Upper lobe of left lung (tissue), 4 donors: Measurements from ENCODE around the gene CLTCL1.

ENCODE experiments used
- EP300 ChIP-seq, 4 donors: sonication (generic); formaldehyde crosslinking; IDR thresholded peaks; one replicate each; pipeline ENCODE4 v1.5.1; 2017; ENCODE audit warnings: antibody characterized with exemption in 4 of 4, control low read depth in 2 of 4
- POLR2A ChIP-seq, 4 donors: fragments of 450-650 bp; IDR thresholded peaks; one replicate each; pipeline ENCODE4 v1.5.1; 2016 to 2017; ENCODE audit warnings: antibody characterized with exemption in 4 of 4, mild to moderate bottlenecking in 2 of 4
- POLR2AphosphoS5 ChIP-seq, 2 donors: sonication (generic); formaldehyde crosslinking; IDR thresholded peaks; one replicate each; pipeline ENCODE4 v1.5.1; 2017; ENCODE audit warnings: antibody characterized with exemption in 2 of 2
- TF ChIP-seq, protein P1 (sequence below), 6 experiments: fragments of 450-650 bp in 4 of 6; fragments of 200-600 bp in 2 of 6; sonication (generic) in 2 of 6; IDR thresholded peaks; one replicate each; pipeline ENCODE4 v1.5.1; 2016 to 2019; ENCODE audit warnings: antibody characterized with exemption in 6 of 6

DNA sequence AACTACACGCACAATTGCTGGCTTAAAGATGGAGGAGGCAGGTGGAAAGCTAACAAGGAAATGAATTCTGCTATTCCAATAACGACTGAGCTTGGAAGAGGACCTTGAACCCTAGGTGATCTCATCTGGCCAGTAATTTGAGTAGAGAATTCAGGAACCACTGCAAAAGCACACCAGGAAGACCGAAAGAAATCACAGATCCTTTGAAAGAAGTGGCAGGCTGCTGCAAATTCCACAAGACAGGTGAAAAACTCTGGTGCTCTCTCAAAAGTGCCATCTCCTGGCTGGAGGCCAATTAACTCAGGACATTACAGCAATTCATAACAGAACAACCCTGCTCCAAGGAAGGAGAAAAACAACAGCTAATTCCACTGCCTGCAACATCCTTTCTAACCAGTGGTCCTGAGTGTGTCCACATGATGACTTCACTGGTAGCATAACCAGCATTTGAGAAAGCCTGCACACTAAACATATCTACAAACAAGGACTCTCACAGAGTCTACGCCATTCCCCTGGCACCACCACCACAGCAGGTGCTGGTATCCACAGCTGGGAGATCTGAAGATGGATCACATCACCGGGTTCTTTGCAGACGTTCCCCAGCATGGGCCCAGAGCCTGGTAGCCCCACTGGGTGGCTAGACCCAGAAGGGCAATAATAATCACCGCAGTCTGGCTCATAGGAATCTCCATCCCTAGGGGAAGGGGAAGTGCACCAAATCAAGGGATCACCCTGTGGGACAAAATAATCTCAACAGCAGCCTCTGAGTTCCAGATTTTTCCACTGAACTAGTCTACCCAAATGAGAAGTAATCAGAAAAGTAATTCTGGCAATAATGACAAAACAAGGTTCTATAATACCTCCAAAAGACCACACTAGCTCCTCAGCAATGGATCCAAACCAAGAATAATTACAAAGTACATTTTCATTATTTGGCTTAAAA lies 44.9 kb upstream of the CLTCL1 start:
- TF ChIP-seq, protein P1, sequence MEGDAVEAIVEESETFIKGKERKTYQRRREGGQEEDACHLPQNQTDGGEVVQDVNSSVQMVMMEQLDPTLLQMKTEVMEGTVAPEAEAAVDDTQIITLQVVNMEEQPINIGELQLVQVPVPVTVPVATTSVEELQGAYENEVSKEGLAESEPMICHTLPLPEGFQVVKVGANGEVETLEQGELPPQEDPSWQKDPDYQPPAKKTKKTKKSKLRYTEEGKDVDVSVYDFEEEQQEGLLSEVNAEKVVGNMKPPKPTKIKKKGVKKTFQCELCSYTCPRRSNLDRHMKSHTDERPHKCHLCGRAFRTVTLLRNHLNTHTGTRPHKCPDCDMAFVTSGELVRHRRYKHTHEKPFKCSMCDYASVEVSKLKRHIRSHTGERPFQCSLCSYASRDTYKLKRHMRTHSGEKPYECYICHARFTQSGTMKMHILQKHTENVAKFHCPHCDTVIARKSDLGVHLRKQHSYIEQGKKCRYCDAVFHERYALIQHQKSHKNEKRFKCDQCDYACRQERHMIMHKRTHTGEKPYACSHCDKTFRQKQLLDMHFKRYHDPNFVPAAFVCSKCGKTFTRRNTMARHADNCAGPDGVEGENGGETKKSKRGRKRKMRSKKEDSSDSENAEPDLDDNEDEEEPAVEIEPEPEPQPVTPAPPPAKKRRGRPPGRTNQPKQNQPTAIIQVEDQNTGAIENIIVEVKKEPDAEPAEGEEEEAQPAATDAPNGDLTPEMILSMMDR (IDR thresholded peaks at IDR 0.05) = no peak
- TF ChIP-seq EP300 (IDR thresholded peaks at IDR 0.05) = no peak
- no peak for TF ChIP-seq POLR2A (IDR thresholded peaks at IDR 0.05)
- no peak for TF ChIP-seq POLR2AphosphoS5 (IDR thresholded peaks at IDR 0.05)
